Astrocyte of the cerebellum (primary cell): ENCODE data around the gene FAM9A.

Experiments
- DNase-seq: peaks from one replicate; pipeline ENCODE4 v3.0.0-alpha.2; 2011; ENCODE audit warnings: low read depth
- H3K4me3 ChIP-seq: 2 replicates; pipeline ENCODE4 v1.5.1; 2011; ENCODE audit warnings: mild to moderate bottlenecking, low read depth, low read length, moderate library complexity
- CTCF ChIP-seq: IDR thresholded peaks from 2 replicates; pipeline ENCODE4 v1.5.1; 2012; ENCODE audit warnings: low read length, low read depth, moderate library complexity, mild to moderate bottlenecking; ENCODE audit errors: missing control alignments
- in situ Hi-C: cut with HindIII; loops from 2 replicates; pipeline ENCODE4 v1.10.0; 2017; ENCODE audit warnings: low sequenced_read_pairs

The FAM9A gene

GRCh38 chrX:8834392-8834791, 33.2 kb upstream of the FAM9A start:
- in situ Hi-C loops, result no loop called here
- no peak for DNase-seq
- no peak for TF ChIP-seq CTCF
- no peak overlapping the region for H3K4me3 ChIP-seq

- no peak overlapping the region for H3K4me3 ChIP-seq
- DNase-seq, result no peak
- in situ Hi-C loops, result no loop called here
- no peak for TF ChIP-seq CTCF
These were observed 31.6 kb upstream of the FAM9A start for GRCh38 chrX:8832582-8833378.

- no peak for DNase-seq
- H3K4me3 ChIP-seq, result no peak overlapping the region
- in situ Hi-C loops, result no loop called here
- TF ChIP-seq CTCF, result no peak
These were observed 22.5 kb upstream of the FAM9A start for GRCh38 chrX:8823698-8824097.

GRCh38 chrX:8822002-8822401, 20.8 kb upstream of the FAM9A start:
- in situ Hi-C loops, result no loop called here
- no peak for DNase-seq
- no peak for TF ChIP-seq CTCF
- H3K4me3 ChIP-seq, result no peak overlapping the region

- no peak for DNase-seq
- H3K4me3 ChIP-seq, result no peak overlapping the region
- in situ Hi-C loops, result no loop called here
- peak; percentile 3 for TF ChIP-seq CTCF
These were observed 19.8 kb upstream of the FAM9A start for GRCh38 chrX:8820910-8821527.

- peak; percentile 84 for TF ChIP-seq CTCF
- H3K4me3 ChIP-seq, result no peak overlapping the region
- in situ Hi-C loops, result no loop called here
- peak; percentile 31 for DNase-seq
These were observed 14.4 kb upstream of the FAM9A start for GRCh38 chrX:8815460-8816065.
